ENCODE measurements around the gene C21orf58.

C21orf58 gene

GRCh38 chr21:46346296-46347202, 22.9 kb upstream of the C21orf58 start:
- DNase-seq (ENCODE audit: low spot score): no peak
- TF ChIP-seq CTCF (IDR thresholded peaks at IDR 0.05; ENCODE audit: extremely low read depth, missing control alignments): no peak

DNA sequence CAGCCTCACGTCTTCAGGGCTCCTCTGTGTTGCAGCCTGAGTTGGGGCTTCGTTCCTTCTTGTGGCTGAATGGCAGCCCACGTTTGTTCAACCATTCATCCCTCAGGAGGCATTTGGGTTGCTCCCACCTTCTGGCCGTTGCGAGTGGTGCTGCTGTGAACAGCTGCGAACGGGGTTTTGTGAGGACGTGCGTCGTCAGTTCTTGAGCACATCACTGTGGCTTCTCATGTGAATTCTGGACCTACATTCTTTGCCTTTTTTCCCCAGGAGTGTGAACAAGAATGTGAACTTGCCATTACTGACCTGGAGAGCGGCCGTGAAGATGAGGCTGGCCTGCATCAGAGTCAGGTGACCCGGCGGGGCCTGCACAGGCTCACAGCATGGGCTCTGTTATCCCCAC, 22.2 kb upstream of the C21orf58 start:
- TF ChIP-seq CTCF (IDR thresholded peaks at IDR 0.05; ENCODE audit: extremely low read depth, missing control alignments): no peak
- DNase-seq (ENCODE audit: low spot score): no peak

- TF ChIP-seq CTCF (IDR thresholded peaks at IDR 0.05; ENCODE audit: extremely low read depth, missing control alignments): no peak
These were observed 20.7 kb upstream of the C21orf58 start for GRCh38 chr21:46344219-46344915.

GRCh38 chr21:46340998-46341397, 17.3 kb upstream of the C21orf58 start:
- TF ChIP-seq CTCF (IDR thresholded peaks at IDR 0.05; ENCODE audit: extremely low read depth, missing control alignments): no peak
- no peak for DNase-seq (ENCODE audit: low spot score)

More at GRCh38 chr21:46344219-46344915, 20.7 kb upstream of the C21orf58 start:
- no peak for DNase-seq (ENCODE audit: low spot score)

DNA sequence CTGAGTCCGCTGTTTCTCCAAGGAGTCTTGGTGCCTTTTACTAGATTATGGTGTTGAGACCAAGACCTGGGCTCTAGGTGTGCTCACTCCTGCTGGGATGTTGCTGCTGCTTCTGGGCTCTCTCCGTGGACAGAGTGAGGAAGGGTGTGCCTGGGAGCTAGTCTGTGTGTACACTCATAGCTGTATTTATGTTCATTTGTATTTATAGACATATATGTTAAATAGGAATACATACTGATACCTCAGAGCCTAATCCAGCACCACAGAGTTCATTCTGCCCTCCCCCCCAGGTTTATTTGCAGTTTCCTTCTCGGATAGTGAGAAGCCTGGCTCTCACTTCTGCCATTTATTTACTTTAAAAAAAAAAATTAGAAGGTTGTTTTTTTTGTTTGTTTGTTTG, 12.9 kb upstream of the C21orf58 start:
- TF ChIP-seq CTCF (IDR thresholded peaks at IDR 0.05; ENCODE audit: extremely low read depth, missing control alignments): no peak
- no peak for DNase-seq (ENCODE audit: low spot score)

- DNase-seq (ENCODE audit: low spot score): no peak
- TF ChIP-seq CTCF (IDR thresholded peaks at IDR 0.05; ENCODE audit: extremely low read depth, missing control alignments): no peak
These were observed 10.9 kb upstream of the C21orf58 start for GRCh38 chr21:46334351-46335140.
